ENCODE results near the gene CYP26A1. TPM values are rescaled to one million over a fixed set of nuclear protein-coding genes. Genes with fewer than 3 reads are reported as not detected.

CYP26A1 gene
- total and polyA plus RNA-seq, 8 donors, result 0.14 to 0.31 (median 0.21) TPM; not detected in 5

- peak; percentile 60 for ATAC-seq
- H3K27me3 ChIP-seq, result peaks cover 84 to 100% of the 10 kb centered on the region in 2 donors
- peaks cover 22 to 46% of the 10 kb centered on the region in 2 donors for H3K4me1 ChIP-seq
- intact Hi-C loops (cut with DNase I), result no loop called here
- H3K27ac ChIP-seq, result no peak overlapping the region
- H3K4me3 ChIP-seq, result peak overlapping the region; percentile 9 to 30
- DNase-seq, result peak in 1 of 4 donors; percentile 67
- no peak for TF ChIP-seq CTCF (IDR thresholded peaks at IDR 0.05)
- H3K36me3 ChIP-seq, result no peaks in the 10 kb centered on the region
- no peaks in the 10 kb centered on the region for H3K9me3 ChIP-seq
Observed at GRCh38 chr10:93072225-93072712, 1.4 kb upstream of the CYP26A1 start.

- ATAC-seq, result no peak
- intact Hi-C loops (cut with DNase I), result no loop called here
- H3K4me3 ChIP-seq, result peak overlapping the region; percentile 2 to 23
Observed at GRCh38 chr10:93072713-93073538, 767 bp upstream of the CYP26A1 start.

GRCh38 chr10:93074147-93074596, 479 bp downstream of the CYP26A1 start:
- DNase-seq (peak in 1 of 4 donors; percentile 63), ATAC-seq (no peak)
- no peaks in the 10 kb centered on the region for H3K9me3 ChIP-seq
- intact Hi-C loops (cut with DNase I), result no loop called here
- peak overlapping the region; percentile 2 to 23 for H3K4me3 ChIP-seq
- no peak overlapping the region for H3K27ac ChIP-seq
- TF ChIP-seq CTCF (IDR thresholded peaks at IDR 0.05), result no peak
- H3K36me3 ChIP-seq, result no peaks in the 10 kb centered on the region
- peaks cover 22 to 36% of the 10 kb centered on the region in 2 donors for H3K4me1 ChIP-seq
- H3K27me3 ChIP-seq, result peaks cover 65 to 100% of the 10 kb centered on the region in 2 donors

More at GRCh38 chr10:93072713-93073538, 767 bp upstream of the CYP26A1 start:
- Histone ChIP-seq H3K4me1 (peaks cover 22 to 46% of the 10 kb centered on the region in 2 donors), H3K9me3 (no peaks in the 10 kb centered on the region), H3K27ac (no peak overlapping the region), H3K36me3 (no peaks in the 10 kb centered on the region), H3K27me3 (peaks cover 77 to 100% of the 10 kb centered on the region in 2 donors)
- peak in 1 of 4 donors; percentile 77 for DNase-seq
- no peak for TF ChIP-seq CTCF (IDR thresholded peaks at IDR 0.05)

GRCh38 chr10:93074597-93075368, 1.1 kb downstream of the CYP26A1 start:
- H3K4me3 ChIP-seq, result no peak overlapping the region
- no peak for TF ChIP-seq CTCF (IDR thresholded peaks at IDR 0.05)
- intact Hi-C loops (cut with DNase I), result no loop called here
- no peak overlapping the region for H3K27ac ChIP-seq
- H3K9me3 ChIP-seq, result no peaks in the 10 kb centered on the region
- DNase-seq (peak in 1 of 4 donors; percentile 72), ATAC-seq (no peak)
- H3K36me3 ChIP-seq, result no peaks in the 10 kb centered on the region
- peaks cover 59 to 100% of the 10 kb centered on the region in 2 donors for H3K27me3 ChIP-seq
- H3K4me1 ChIP-seq, result peaks cover 22 to 36% of the 10 kb centered on the region in 2 donors

Measured in left lung (tissue), 10 donors.